GM19239 (cell line): Measurements from ENCODE around the gene ASF1A.

ENCODE experiments used
- DNase-seq: peaks from one replicate; pipeline ENCODE4 v3.0.0; 2011; ENCODE audit warnings: low spot score; ENCODE audit not compliant: insufficient read length
- FAIRE-seq: peaks from 2 replicates; lab custom pipeline; 2011; peaks lifted over from hg19 to GRCh38; lab: Jason Lieb, UNC

Gene ASF1A

DNA sequence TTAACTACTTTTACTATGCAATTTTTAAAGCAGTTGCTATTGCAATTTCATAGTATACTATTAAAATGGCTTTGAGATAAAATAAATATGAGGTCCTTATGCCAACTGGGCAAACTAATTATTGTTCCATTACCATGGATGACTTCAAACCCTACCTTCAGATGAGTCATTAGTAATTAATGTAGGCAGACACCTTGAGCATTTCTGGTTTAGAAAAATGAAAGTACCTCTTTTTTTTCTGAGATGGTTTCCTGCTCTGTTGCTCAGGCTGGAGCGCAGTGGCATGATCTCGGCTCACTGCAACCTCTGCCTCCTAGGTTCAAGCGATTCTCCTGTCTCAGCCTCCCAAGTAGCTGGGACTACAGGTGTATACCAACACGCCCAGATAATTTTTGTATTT is 11.9 kb downstream of the ASF1A start:
- DNase-seq (no peak), FAIRE-seq (no peak)

- DNase-seq (no peak), FAIRE-seq (no peak)
Observed at GRCh38 chr6:118908441-118908840, 14.5 kb downstream of the ASF1A start.

DNA sequence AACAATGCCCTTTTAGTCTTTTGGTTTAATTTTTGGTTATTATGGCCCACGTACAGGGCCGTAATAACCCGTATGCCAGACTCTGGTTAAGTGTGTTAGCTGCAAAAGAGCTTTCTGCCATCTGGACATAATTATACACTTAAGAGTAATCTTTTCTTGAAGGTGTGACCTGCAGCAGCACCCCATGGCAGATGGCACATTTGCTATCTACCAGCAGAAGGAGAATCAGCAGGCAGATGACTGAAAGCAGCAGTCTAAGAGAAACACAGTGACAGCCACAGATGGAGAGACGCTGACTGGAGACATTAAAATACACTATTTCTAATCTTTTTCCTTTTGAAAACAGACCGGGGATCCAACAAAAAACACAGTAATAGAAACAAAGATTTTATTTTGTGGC is 18.7 kb downstream of the ASF1A start:
- DNase-seq (no peak), FAIRE-seq (no peak)

GRCh38 chr6:118913161-118913560 is 19.2 kb downstream of the ASF1A start:
- no peak for FAIRE-seq

GRCh38 chr6:118914598-118914997 is 20.6 kb downstream of the ASF1A start:
- FAIRE-seq, result no peak

More at GRCh38 chr6:118913161-118913560, 19.2 kb downstream of the ASF1A start:
- DNase-seq, result no peak

DNA sequence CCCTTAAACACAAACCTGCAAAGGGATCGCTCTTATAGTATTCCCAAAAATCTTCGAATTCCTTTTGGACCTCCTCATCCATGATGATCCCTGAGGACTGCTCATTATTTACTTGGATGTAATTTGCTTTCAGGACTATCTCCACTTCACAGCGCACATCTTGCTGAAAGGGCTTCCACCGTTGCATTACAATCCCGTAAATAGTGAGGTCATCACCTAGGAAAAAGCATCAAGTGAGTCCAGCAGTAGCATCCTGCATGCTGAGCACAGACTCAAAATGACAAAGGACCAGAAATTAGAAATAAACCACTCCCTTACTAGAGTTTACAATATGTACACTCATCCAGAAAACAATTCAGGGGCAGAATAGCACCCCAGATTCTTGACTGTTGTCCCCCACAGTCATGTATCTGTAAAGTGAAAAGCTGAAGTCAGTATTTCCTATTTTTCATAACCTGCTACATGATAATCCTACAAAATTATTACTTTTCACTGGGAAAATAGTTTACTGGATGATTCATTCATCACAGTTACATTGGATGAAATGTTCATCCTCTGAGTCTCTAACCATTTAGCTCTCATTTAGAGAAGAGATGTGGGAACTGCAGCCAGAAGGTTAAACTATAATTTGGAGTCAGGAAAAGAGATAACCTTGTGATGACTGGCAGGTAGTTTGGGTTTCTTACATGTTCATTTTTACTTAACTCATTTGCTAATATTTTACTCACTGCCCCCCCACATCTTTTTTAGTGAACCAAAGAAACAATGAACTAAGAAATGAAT is 23.8 kb downstream of the ASF1A start:
- FAIRE-seq, result no peak

More at GRCh38 chr6:118914598-118914997, 20.6 kb downstream of the ASF1A start:
- no peak for DNase-seq

GRCh38 chr6:118918329-118918725 is 24.4 kb downstream of the ASF1A start:
- FAIRE-seq (no peak), DNase-seq (no peak)

More for the DNA sequence above, 23.8 kb downstream of the ASF1A start:
- no peak for DNase-seq

- FAIRE-seq (no peak), DNase-seq (no peak)
Observed at GRCh38 chr6:118921084-118921483, 27.1 kb downstream of the ASF1A start.

- no peak for FAIRE-seq
- no peak for DNase-seq
Observed at GRCh38 chr6:118923035-118923434, 29.1 kb downstream of the ASF1A start.

GRCh38 chr6:118930680-118931079 is 36.7 kb downstream of the ASF1A start:
- no peak for FAIRE-seq

GRCh38 chr6:118931436-118931835 is 37.5 kb downstream of the ASF1A start:
- no peak for DNase-seq
- no peak for FAIRE-seq

More at GRCh38 chr6:118930680-118931079, 36.7 kb downstream of the ASF1A start:
- no peak for DNase-seq

GRCh38 chr6:118932421-118932820 is 38.5 kb downstream of the ASF1A start:
- DNase-seq (no peak), FAIRE-seq (no peak)

DNA sequence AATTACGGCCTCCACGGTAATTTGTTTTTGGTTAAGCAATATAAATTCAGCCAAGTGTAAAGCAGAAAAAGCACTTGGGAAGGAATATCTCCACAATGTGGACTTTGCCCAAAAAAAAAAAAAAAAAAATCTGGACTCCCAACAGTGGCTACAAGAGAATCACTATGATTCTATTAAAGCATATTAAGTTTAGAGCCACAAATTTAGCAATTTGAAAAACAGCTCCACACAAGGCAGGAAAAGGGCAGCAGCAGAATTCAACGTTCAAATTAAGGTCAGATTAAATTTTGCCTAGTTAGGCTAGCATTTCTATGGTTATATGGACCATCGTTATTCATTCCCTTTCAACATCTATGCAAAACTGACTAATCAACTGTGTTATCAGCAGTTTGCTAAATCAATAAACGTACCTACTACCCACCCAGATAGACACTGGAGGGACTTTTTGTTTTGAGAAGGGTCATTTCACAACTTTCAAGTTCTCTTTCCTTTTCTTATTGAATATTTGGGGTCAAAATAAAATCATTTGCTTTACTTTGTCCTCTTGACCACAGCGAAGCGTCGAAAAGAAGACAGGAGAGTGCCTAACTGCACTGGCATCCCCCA is 40.0 kb downstream of the ASF1A start:
- peak; percentile 11 for FAIRE-seq
- DNase-seq, result no peak

GRCh38 chr6:118934461-118935330 is 40.7 kb downstream of the ASF1A start, which contains the start of gene MCM9:
Gene MCM9 (minus strand): TSS chr6:118935159. CDS start chr6:118931723, 3,436 bp downstream.
- peak; percentile 91 for FAIRE-seq
- peak; percentile 85 for DNase-seq

GRCh38 chr6:118935331-118935668 is 41.3 kb downstream of the ASF1A start:
- no peak for FAIRE-seq
- no peak for DNase-seq

DNA sequence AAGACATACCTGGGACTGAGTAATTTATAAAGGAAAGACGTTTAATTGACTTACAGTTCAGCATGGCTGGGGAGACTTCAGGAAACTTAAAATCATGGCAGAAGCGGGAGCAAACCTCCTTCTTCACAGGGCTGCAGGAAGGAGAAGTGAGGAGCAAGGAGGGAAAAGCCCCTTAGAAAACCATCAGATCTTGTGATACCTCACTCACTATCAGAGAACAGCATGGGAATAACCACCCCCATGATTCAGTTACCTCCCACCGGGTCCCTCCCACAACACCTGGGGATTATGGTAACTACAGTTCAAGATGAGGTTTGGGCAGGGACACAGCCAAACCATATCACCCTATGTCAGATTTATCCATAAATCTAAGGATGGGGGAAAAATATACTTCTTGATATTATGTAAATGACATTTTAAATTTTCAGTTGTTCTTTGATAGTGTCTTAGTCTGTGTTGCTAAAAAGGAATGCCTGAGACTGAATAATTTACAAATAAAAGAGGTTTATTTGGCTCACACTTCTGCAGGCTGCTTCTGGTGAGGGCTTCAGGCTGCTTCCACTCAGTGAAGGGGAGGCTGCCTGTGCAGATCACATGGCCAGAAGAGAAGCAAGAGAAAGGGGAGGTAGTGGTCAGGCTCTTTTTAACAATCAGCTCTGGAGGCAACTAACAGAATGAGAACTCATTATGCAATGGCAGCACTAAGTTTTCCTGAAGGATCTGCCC is 42.2 kb downstream of the ASF1A start:
- FAIRE-seq, result no peak
- no peak for DNase-seq

- no peak for FAIRE-seq
- DNase-seq, result no peak
Observed at GRCh38 chr6:118939683-118940082, 45.7 kb downstream of the ASF1A start.

- FAIRE-seq (no peak), DNase-seq (no peak)
Observed at GRCh38 chr6:118940770-118941169, 46.8 kb downstream of the ASF1A start.

DNA sequence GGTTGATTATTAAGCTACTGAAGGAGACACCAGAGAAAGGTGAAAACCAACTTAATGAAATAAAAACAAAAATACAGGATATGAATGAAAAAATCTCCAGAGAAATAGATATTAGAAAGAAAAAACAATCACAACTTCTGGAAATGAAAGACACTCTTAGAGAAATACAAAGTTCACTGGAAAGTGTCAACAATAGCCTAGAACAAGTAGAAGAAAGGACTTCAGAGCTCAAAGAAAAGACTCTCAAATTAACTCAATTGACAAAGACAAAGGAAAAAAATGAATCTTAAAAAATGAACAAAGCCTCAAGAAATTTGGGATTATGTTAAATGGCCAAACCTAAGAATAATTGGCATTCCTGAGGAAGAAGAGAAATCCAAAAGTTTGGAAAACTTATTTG is 51.3 kb downstream of the ASF1A start:
- FAIRE-seq, result no peak
- DNase-seq, result no peak

- FAIRE-seq (no peak), DNase-seq (no peak)
Observed at GRCh38 chr6:118952683-118953082, 58.7 kb downstream of the ASF1A start.
